GM19328 (cell line): ENCODE measurements around the gene PPP1R12B.
"Not testable (repeated sequence)": the region's sequence is repeated elsewhere in the genome, so short reads cannot be mapped to it uniquely, and the experiment has no call there.

ENCODE experiments used
- ATAC-seq: cut with Tn5 transposase; IDR thresholded peaks from one replicate; pipeline ENCODE4 v1.9.1; 2021; ENCODE audit warnings: mild to moderate bottlenecking, moderate library complexity; ENCODE audit not compliant: unreplicated experiment

PPP1R12B gene

GRCh38 chr1:202593845-202594244 is 245.3 kb downstream of the PPP1R12B start:
- ATAC-seq = no peak

GRCh38 chr1:202596638-202597037 is 248.1 kb downstream of the PPP1R12B start:
- ATAC-seq = no peak

- ATAC-seq = no peak
Observed at GRCh38 chr1:202597090-202597761, 248.7 kb downstream of the PPP1R12B start.

GRCh38 chr1:202599669-202600431 is 251.4 kb downstream of the PPP1R12B start:
- ATAC-seq = peak; percentile 60

GRCh38 chr1:202600432-202601041 is 252.0 kb downstream of the PPP1R12B start:
- ATAC-seq = no peak

- no peak for ATAC-seq
Observed at GRCh38 chr1:202603435-202603834, 254.9 kb downstream of the PPP1R12B start.

GRCh38 chr1:202605515-202605914 is 257.0 kb downstream of the PPP1R12B start:
- no peak for ATAC-seq

- ATAC-seq = not testable (repeated sequence)
Observed at GRCh38 chr1:202612036-202612435, 263.5 kb downstream of the PPP1R12B start.

- no peak for ATAC-seq
Observed at GRCh38 chr1:202613571-202613970, 265.1 kb downstream of the PPP1R12B start.

- ATAC-seq = not testable (repeated sequence)
Observed at GRCh38 chr1:202614363-202615207, 266.1 kb downstream of the PPP1R12B start.

GRCh38 chr1:202615208-202615500 is 266.7 kb downstream of the PPP1R12B start:
- ATAC-seq = not testable (repeated sequence)

- no peak for ATAC-seq
Observed at GRCh38 chr1:202615501-202616354, 267.2 kb downstream of the PPP1R12B start.

GRCh38 chr1:202616355-202616915 is 267.9 kb downstream of the PPP1R12B start:
- ATAC-seq = no peak

GRCh38 chr1:202619012-202619411 is 270.5 kb downstream of the PPP1R12B start:
- not testable (repeated sequence) for ATAC-seq

GRCh38 chr1:202619505-202619904 is 271.0 kb downstream of the PPP1R12B start:
- ATAC-seq = no peak

- ATAC-seq = not testable (repeated sequence)
Observed at GRCh38 chr1:202620036-202620435, 271.5 kb downstream of the PPP1R12B start.

GRCh38 chr1:202621446-202621845 is 272.9 kb downstream of the PPP1R12B start:
- no peak for ATAC-seq

GRCh38 chr1:202622388-202622787 is 273.9 kb downstream of the PPP1R12B start:
- ATAC-seq = no peak

GRCh38 chr1:202623075-202623474 is 274.6 kb downstream of the PPP1R12B start:
- ATAC-seq = no peak

GRCh38 chr1:202623476-202623875 is 275.0 kb downstream of the PPP1R12B start:
- not testable (repeated sequence) for ATAC-seq
